22Rv1 (cell line): ENCODE results near the gene PSMD11.

ENCODE experiments used
- H3K27ac ChIP-seq: fragments of 450-650 bp; 2 replicates; pipeline ENCODE4 v1.5.1; 2017
- CTCF ChIP-seq: fragments of 450-650 bp; IDR thresholded peaks from 2 replicates; pipeline ENCODE4 v1.5.1; 2017; ENCODE audit warnings: mild to moderate bottlenecking
- ZFX ChIP-seq: fragments of 450-650 bp; IDR thresholded peaks from 2 replicates; pipeline ENCODE4 v1.6.1; 2017; ENCODE audit warnings: antibody characterized with exemption, borderline replicate concordance

The PSMD11 gene

GRCh38 chr17:32514606-32515005 lies 70.3 kb downstream of the PSMD11 start:
- TF ChIP-seq ZFX (no peak), CTCF (no peak)
- no peak overlapping the region for H3K27ac ChIP-seq

GRCh38 chr17:32515677-32516383 lies 71.5 kb downstream of the PSMD11 start:
- no peak overlapping the region for H3K27ac ChIP-seq
- no peak for TF ChIP-seq ZFX
- no peak for TF ChIP-seq CTCF

GRCh38 chr17:32516450-32516849 lies 72.1 kb downstream of the PSMD11 start:
- H3K27ac ChIP-seq, result no peak overlapping the region

GRCh38 chr17:32516940-32517701 lies 72.8 kb downstream of the PSMD11 start:
- no peak for TF ChIP-seq ZFX
- TF ChIP-seq CTCF, result no peak
- H3K27ac ChIP-seq, result no peak overlapping the region

More at GRCh38 chr17:32516450-32516849, 72.1 kb downstream of the PSMD11 start:
- TF ChIP-seq CTCF, result no peak
- no peak for TF ChIP-seq ZFX

GRCh38 chr17:32517982-32518381 lies 73.7 kb downstream of the PSMD11 start:
- TF ChIP-seq ZFX (no peak), CTCF (no peak)
- no peak overlapping the region for H3K27ac ChIP-seq

- H3K27ac ChIP-seq, result no peak overlapping the region
- no peak for TF ChIP-seq CTCF
- no peak for TF ChIP-seq ZFX
Observed at GRCh38 chr17:32518646-32519227, 74.4 kb downstream of the PSMD11 start.
